HepG2 (cell line): ENCODE data around the gene MARS2. TPM values are rescaled to one million over a fixed set of nuclear protein-coding genes. Genes with fewer than 3 reads are reported as not detected.

Experiments used
- CBX5 ChIP-seq: sonication (generic); formaldehyde crosslinking; IDR thresholded peaks from 2 replicates; pipeline ENCODE4 v1.4.0; 2020; ENCODE audit warnings: missing genetic modification reagents, borderline replicate concordance
- CERS6 ChIP-seq: sonication (generic); formaldehyde crosslinking; IDR thresholded peaks from 2 replicates; pipeline ENCODE4 v1.5.0; 2020; ENCODE audit warnings: missing genetic modification reagents
- HCFC1 ChIP-seq: fragments of 150-350 bp; IDR thresholded peaks from 2 replicates; pipeline ENCODE4 v1.6.1; 2014; ENCODE audit warnings: low read depth, low read length
- MTA3 ChIP-seq: sonication (generic); formaldehyde crosslinking; IDR thresholded peaks from 2 replicates; pipeline ENCODE4 v1.4.0; 2020; ENCODE audit warnings: missing genetic modification reagents
- NFKBIZ ChIP-seq: IDR thresholded peaks from 2 replicates; pipeline ENCODE4 v1.6.1; 2018; ENCODE audit warnings: missing genetic modification reagents, missing compliant biosample characterization
- TBX2 ChIP-seq: sonication (generic); formaldehyde crosslinking; IDR thresholded peaks from 2 replicates; pipeline ENCODE4 v1.5.0; 2020; ENCODE audit warnings: missing genetic modification reagents, mild to moderate bottlenecking, borderline replicate concordance
- U2AF2 ChIP-seq: fragments of 200-400 bp; formaldehyde crosslinking; IDR thresholded peaks from 2 replicates; pipeline ENCODE4 v1.6.1; 2017; ENCODE audit warnings: low read depth, mild to moderate bottlenecking, low read length
- ZFP41 ChIP-seq: sonication (generic); formaldehyde crosslinking; IDR thresholded peaks from 2 replicates; pipeline ENCODE4 v1.4.0; 2020; ENCODE audit warnings: mild to moderate bottlenecking, missing genetic modification reagents, borderline replicate concordance
- ZFP91 ChIP-seq: sonication (generic); formaldehyde crosslinking; IDR thresholded peaks from 2 replicates; pipeline ENCODE4 v1.9.0; 2022; ENCODE audit warnings: missing genetic modification reagents, mild to moderate bottlenecking, borderline replicate concordance
- ZNF225 ChIP-seq: sonication (generic); formaldehyde crosslinking; IDR thresholded peaks from 2 replicates; pipeline ENCODE4 v1.4.0; 2020; ENCODE audit warnings: mild to moderate bottlenecking, missing genetic modification reagents
- ZNF253 ChIP-seq: sonication (generic); formaldehyde crosslinking; IDR thresholded peaks from 2 replicates; pipeline ENCODE4 v1.8.0; 2022; ENCODE audit warnings: mild to moderate bottlenecking, missing genetic modification reagents, borderline replicate concordance
- ZNF275 ChIP-seq: sonication (generic); formaldehyde crosslinking; IDR thresholded peaks from 2 replicates; pipeline ENCODE4 v1.8.0; 2022; ENCODE audit warnings: missing genetic modification reagents, mild to moderate bottlenecking, inconsistent platforms, borderline replicate concordance
- ZNF362 ChIP-seq: sonication (generic); formaldehyde crosslinking; IDR thresholded peaks from 2 replicates; pipeline ENCODE4 v1.4.0; 2020; ENCODE audit warnings: missing genetic modification reagents, mild to moderate bottlenecking, borderline replicate concordance
- ZNF414 ChIP-seq: sonication (generic); formaldehyde crosslinking; IDR thresholded peaks from 2 replicates; pipeline ENCODE4 v1.5.0; 2020; ENCODE audit warnings: missing genetic modification reagents
- ZNF44 ChIP-seq: sonication (generic); formaldehyde crosslinking; IDR thresholded peaks from 2 replicates; pipeline ENCODE4 v1.5.1; 2020; ENCODE audit warnings: mild to moderate bottlenecking, missing genetic modification reagents
- ZNF589 ChIP-seq: sonication (generic); formaldehyde crosslinking; conservative IDR thresholded peaks from 2 replicates; pipeline ENCODE4 v1.8.0; 2022; ENCODE audit warnings: mild to moderate bottlenecking, moderate library complexity, missing genetic modification reagents
- ZNF703 ChIP-seq: sonication (generic); formaldehyde crosslinking; IDR thresholded peaks from 2 replicates; pipeline ENCODE4 v1.5.1; 2020; ENCODE audit warnings: missing genetic modification reagents, mild to moderate bottlenecking, moderate library complexity, borderline replicate concordance
- polyA plus RNA-seq, 8 experiments: library from polyadenylated mRNA; depleted of rRNA in 3 of 8; stranded (reverse) in 7 of 8; unstranded in 1 of 8; fragments of >200 nt; fragmentation: Illumina TruSeq in 4 of 8; extraction: Trizol in 4 of 8; gene quantifications; 2 replicates each; pipeline versions ENCODE4 v1.2.1 to v1.2.3, GENCODE V29; 2011 to 2016; ENCODE audit warnings: low read depth in 4 of 8, missing spikeins in 1 of 8, mixed read lengths in 1 of 8; ENCODE audit not compliant: insufficient read depth in 1 of 8
- total RNA-seq, 5 experiments: library from RNA; depleted of rRNA; stranded (reverse); fragments of >200 nt; fragmentation: Illumina TruSeq; extraction: Trizol; gene quantifications; 2 replicates each; pipeline ENCODE4 v1.2.3, GENCODE V29; 2016; ENCODE audit warnings: low read depth in 1 of 5
- TF ChIP-seq, protein P1 (sequence below): sonication (generic); formaldehyde crosslinking; IDR thresholded peaks from 2 replicates; pipeline ENCODE4 v1.5.1; 2020; ENCODE audit warnings: missing genetic modification reagents, mild to moderate bottlenecking, borderline replicate concordance

Gene MARS2
- total and polyA plus RNA-seq, 2 of the 13 experiments (the other 11 are each of a cell fraction or from before 2014, with no cell fraction given) = 6.9 to 16.2 TPM

DNA sequence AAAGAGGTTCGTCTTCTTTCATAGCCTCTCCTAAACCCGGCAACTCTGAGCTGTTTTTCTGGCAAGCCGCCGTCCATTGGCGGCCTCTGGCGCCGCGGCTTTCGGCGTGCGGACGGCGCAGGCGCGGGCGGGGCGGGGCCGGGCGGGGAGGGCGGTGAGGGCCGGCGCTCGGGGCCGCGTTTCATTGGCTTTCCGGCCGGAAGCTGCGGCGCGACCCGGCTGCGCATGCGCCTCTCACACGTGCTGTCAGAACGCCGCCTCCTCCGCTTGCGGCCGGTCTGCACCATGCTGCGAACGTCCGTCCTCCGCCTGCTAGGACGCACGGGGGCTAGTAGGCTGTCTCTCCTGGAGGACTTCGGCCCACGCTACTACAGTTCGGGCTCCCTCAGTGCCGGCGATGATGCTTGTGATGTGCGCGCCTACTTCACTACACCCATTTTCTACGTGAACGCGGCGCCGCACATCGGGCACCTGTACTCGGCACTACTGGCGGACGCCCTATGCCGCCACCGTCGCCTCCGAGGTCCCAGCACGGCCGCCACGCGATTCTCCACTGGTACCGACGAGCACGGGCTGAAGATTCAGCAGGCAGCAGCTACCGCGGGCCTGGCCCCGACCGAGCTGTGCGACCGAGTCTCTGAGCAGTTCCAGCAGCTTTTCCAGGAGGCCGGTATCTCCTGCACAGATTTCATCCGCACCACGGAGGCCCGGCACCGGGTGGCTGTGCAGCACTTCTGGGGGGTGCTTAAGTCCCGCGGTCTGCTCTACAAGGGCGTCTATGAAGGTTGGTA lies at the start of gene MARS2 (continued):
- no peak for TF ChIP-seq ZNF275 (CRISPR knock-in tag)
- TF ChIP-seq ZFP91 (CRISPR knock-in tag) = peak; percentile 90; the same call in 1 of the 2 replicates
- peak; percentile 86; the same call in 1 of the 2 replicates for TF ChIP-seq ZFP41
- TF ChIP-seq ZNF225 (CRISPR knock-in tag) = peak; percentile 88; the same call in 1 of the 2 replicates
- no peak for TF ChIP-seq HCFC1
- TF ChIP-seq, protein P1, sequence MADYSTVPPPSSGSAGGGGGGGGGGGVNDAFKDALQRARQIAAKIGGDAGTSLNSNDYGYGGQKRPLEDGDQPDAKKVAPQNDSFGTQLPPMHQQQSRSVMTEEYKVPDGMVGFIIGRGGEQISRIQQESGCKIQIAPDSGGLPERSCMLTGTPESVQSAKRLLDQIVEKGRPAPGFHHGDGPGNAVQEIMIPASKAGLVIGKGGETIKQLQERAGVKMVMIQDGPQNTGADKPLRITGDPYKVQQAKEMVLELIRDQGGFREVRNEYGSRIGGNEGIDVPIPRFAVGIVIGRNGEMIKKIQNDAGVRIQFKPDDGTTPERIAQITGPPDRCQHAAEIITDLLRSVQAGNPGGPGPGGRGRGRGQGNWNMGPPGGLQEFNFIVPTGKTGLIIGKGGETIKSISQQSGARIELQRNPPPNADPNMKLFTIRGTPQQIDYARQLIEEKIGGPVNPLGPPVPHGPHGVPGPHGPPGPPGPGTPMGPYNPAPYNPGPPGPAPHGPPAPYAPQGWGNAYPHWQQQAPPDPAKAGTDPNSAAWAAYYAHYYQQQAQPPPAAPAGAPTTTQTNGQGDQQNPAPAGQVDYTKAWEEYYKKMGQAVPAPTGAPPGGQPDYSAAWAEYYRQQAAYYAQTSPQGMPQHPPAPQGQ = no peak
- peak; percentile 81; the same call in 1 of the 2 replicates for TF ChIP-seq ZNF703 (CRISPR knock-in tag)
- TF ChIP-seq CERS6 (CRISPR knock-in tag) = no peak
- peak; percentile 60 for TF ChIP-seq TBX2
- TF ChIP-seq ZNF44 = peak; percentile 2; the same call in 1 of the 2 replicates
- TF ChIP-seq MTA3 = no peak
- TF ChIP-seq ZNF589 (CRISPR knock-in tag) = 0 out of 2 replicates have a peak, but pooled peaks have one; percentile 76
- no peak for TF ChIP-seq ZNF253 (CRISPR knock-in tag)
- TF ChIP-seq U2AF2 = peak; percentile 47; the same call in 1 of the 2 replicates
- 0 out of 2 replicates have a peak, but pooled peaks have one; percentile 22 for TF ChIP-seq ZNF362 (CRISPR knock-in tag)
- TF ChIP-seq NFKBIZ = 0 out of 2 replicates have a peak, but pooled peaks have one; percentile 20
- 0 out of 2 replicates have a peak, but pooled peaks have one; percentile 1 for TF ChIP-seq ZNF414 (CRISPR knock-in tag)
- TF ChIP-seq CBX5 (CRISPR knock-in tag) = 0 out of 2 replicates have a peak, but pooled peaks have one; percentile 67
